ENCODE data around the gene GGTLC2. TPM values are rescaled to one million over a fixed set of nuclear protein-coding genes. Genes with fewer than 3 reads are reported as not detected.

GGTLC2 gene
- total RNA-seq, 1 donor from 2014 or later: not detected

DNA sequence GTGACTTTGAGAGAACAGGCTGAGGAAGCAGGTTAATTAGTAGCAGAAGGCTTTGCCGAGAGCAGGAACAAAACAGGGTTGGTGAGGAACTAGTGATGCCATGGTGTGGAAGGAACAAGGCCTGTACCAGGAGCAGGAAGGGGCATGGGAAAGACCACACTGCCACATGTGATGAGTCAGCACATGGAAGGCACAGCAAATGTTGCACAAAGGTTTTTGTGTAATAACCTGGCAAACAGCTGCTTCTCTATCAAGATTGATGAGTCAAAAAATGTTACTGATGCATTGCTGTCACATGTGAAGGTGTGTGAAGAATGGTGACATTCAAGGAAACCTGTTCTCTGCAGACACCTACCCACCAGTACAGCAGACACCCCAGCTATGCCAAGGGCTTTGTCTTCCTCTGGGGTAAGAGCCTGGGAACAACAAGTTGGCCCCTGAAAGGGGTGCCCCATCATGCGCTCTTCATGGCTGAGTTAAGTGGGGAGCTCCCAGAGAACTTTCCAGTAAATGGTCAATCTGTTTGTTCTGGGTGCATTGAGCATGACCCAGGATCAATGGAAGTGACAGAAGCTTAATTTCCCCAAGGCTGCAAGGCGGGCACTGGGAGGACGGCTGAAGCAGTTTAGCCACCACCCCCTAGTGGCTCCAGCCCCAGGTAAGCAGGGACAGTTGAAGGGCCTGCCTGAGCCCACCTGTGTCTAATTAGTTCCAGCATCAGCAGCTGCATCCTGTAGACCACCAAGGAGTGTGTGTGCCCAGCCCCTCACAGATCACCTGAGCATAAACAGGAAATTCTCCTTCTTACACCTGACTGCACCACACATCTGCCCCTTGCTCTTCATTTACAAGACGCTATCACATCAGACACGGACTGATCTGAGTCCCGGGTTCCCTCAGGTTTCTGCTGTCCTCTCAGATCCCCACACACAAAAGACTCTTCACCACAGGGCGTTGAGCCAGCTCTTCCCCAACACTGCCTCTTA is 47.6 kb downstream of the GGTLC2 start:
- DNase-seq (ENCODE audit: low spot score): peak; percentile 59

DNA sequence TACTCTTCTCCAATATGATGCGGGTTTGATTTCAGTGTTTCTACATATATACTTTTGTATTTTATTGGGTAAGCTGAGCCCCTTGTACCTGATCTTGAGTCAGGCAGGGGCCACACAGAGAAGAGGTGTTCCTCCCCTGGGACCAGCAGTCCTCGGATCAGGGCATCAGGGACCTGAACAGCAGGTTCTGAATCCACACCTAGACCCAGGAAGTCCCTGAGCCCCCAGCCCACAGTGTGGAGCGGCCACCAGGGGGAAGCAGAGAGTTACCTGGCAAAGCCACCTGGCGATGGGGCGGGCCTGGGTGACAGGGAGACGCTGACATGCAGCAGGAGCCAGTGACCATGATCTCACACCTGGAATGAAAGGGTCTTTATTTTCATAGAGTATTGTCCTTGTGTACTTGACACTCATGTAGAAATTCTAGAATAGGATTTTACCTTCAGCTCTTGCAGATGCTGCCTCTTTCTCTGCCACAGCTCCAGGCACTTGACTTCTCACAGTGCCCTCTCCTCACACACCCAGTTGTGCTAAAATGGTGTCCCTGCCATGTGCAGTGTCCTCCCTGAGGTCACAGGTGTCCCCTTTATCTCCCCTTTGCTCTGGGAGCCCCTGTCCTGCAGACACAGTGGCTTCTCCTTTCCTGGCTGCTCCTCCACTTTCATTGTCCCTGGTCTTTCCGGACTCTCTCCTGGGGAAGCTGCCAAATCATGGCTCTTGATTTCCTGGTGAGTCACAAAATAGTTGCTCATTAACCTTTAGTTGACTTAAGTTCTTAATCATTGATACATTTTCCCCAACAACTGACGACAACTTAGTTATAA is 48.5 kb downstream of the GGTLC2 start:
- peak; percentile 79 for DNase-seq (ENCODE audit: low spot score)

DNA sequence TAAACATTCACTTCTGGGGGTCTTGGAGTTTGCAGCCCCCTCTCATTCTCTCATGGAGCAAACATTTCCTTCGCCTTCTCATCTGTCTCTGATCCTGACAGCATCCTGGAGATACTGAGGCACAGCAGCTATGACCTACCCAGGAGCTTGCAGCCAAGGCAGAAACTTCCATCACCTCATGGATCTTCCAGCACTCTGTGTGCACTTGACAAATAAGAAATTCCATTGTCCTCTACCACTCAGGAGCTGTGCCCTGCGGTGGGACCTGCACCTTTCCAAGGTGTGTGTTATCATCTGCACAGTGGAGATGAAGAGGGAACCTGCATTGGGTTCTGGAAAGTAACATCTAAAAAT is 49.1 kb downstream of the GGTLC2 start:
- DNase-seq (ENCODE audit: low spot score): no peak

DNA sequence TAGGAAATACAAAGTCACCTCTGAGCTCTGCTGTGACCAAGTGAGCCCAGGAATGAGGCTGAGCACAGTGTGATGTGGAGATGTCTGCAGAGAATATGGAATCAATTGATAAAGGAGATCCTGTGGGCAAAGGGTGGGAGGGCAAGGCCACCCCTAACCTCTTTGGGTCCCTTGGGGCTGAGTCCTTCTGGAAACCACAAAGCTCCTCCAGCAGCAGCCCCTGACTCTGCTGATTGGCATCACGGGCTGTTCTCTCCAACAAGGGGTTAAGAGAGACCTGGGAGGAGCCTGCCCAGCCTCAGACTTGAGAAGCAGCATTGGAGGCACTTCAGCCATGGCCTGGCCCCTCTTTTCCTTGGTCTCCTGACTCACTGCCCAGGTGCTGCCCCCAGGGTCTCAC is 49.7 kb downstream of the GGTLC2 start:
- no peak for DNase-seq (ENCODE audit: low spot score)

DNA sequence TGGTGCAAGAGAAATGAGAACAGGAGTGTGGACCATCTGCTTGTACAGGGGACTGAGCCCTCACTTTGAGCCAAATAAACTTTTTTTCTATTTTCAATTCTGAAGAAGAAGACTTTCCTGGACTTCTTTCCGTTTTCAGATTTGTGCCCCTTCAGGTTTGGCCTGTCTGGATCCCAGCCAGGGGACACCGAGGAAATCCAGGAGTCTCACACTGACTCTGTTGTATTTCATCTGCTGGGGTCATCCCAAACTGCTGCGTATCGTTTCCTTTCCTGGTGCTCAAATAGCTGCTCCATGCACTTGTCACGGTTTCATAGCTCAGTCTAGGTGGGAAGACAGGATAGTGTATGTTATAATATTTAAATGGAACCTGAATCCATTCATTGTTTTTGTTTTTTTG is 51.7 kb downstream of the GGTLC2 start:
- no peak for DNase-seq (ENCODE audit: low spot score)

Other genes starting within 250 kb of the GGTLC2 start
- 1.3 TPM for gene ZNF280B, start 135.9 kb upstream of the GGTLC2 start, total RNA-seq
- not detected for gene ZNF280A, start 124.3 kb upstream of the GGTLC2 start, total RNA-seq
- gene PRAME, start 85.3 kb upstream of the GGTLC2 start, total RNA-seq: 1.5 TPM
- gene IGLL5, start 243.2 kb downstream of the GGTLC2 start, total RNA-seq: 1.5 TPM